OCI-LY1 (cell line): ENCODE measurements around the gene CEACAM19.

Experiments used
- CTCF ChIP-seq: fragments of 200-600 bp; sonication (generic), shearing (Covaris generic); IDR thresholded peaks from 2 replicates; pipeline ENCODE4 v1.5.1; 2017; ENCODE audit warnings: mild to moderate bottlenecking, antibody characterized with exemption, low read length, moderate library complexity, mixed read lengths
- EZH2 ChIP-seq: fragments of 200-600 bp; sonication (generic), shearing (Covaris generic); IDR thresholded peaks from 2 replicates; pipeline ENCODE4 v1.8.0; 2017; ENCODE audit warnings: borderline replicate concordance, mixed run types, mild to moderate bottlenecking, antibody characterized with exemption, low read length, moderate library complexity, mixed read lengths

GRCh38 chr19:44731622-44732021 lies 60.3 kb downstream of the CEACAM19 start:
- TF ChIP-seq EZH2 (no peak), CTCF (no peak)
